Activated B cell treated with CpG ODN at 0.5 μM for 24 hours (primary cell): ENCODE measurements around the gene MAP2K4. TPM values are rescaled to one million over a fixed set of nuclear protein-coding genes. Genes with fewer than 3 reads are reported as not detected.

Experiments used
- ATAC-seq: fragments of 200-7000 bp; cut with Tn5 transposase; one replicate; pipeline ENCODE4 v1.10.0; 2021; ENCODE audit warnings: low read depth, mild to moderate bottlenecking, moderate library complexity
- CTCF ChIA-PET: fragments of 350-600 bp; sonication (Branson Sonifier 250); formaldehyde crosslinking; loops from one replicate; lab custom pipeline; 2021; ENCODE audit warnings: antibody characterized with exemption; lab: Charles Lee
- POLR2A ChIA-PET: fragments of 350-600 bp; sonication (Branson Sonifier 250); formaldehyde crosslinking; loops from one replicate; lab custom pipeline; 2021; ENCODE audit warnings: antibody characterized with exemption; lab: Charles Lee
- DNase-seq: peaks from one replicate; pipeline ENCODE4 v3.0.0; 2022
- H3K27ac Mint-ChIP-seq: one replicate; pipeline ENCODE4 v1.8.0; 2020; ENCODE audit warnings: mixed read lengths
- H3K27me3 Mint-ChIP-seq: one replicate; pipeline ENCODE4 v1.8.0; 2021; ENCODE audit warnings: mixed read lengths
- H3K36me3 Mint-ChIP-seq: one replicate; pipeline ENCODE4 v1.8.0; 2021; ENCODE audit warnings: low read depth, mixed read lengths
- H3K4me1 Mint-ChIP-seq: one replicate; pipeline ENCODE4 v1.8.0; 2021; ENCODE audit warnings: mixed read lengths
- H3K4me3 Mint-ChIP-seq: one replicate; pipeline ENCODE4 v1.8.0; 2020; ENCODE audit warnings: mild to moderate bottlenecking, mixed read lengths
- H3K9me3 Mint-ChIP-seq: one replicate; pipeline ENCODE4 v1.8.0; 2020; ENCODE audit warnings: mixed read lengths
- CTCF ChIP-seq: fragments of 200-600 bp; IDR thresholded peaks from one replicate; pipeline ENCODE4 v1.8.0; 2022; ENCODE audit warnings: antibody characterized with exemption, mild to moderate bottlenecking
- intact Hi-C: fragments of 100-400 bp; cut with micrococcal nuclease; formaldehyde crosslinking; loops from one replicate; pipeline ENCODE4 v1.15.1; 2024
- total RNA-seq: library from RNA; stranded (reverse); gene quantifications from 2 replicates; pipeline ENCODE4 v1.2.3, GENCODE V29; 2022

The MAP2K4 gene
- total RNA-seq, 1 donor from 2014 or later: 32.9 TPM

- ATAC-seq: no peak
- no peaks in the 10 kb centered on the region for H3K9me3 Mint-ChIP-seq
- intact Hi-C loops: no loop called here
- CTCF ChIA-PET: no interaction called here
- H3K4me1 Mint-ChIP-seq: peaks cover under 1% of the 10 kb centered on the region
- no peak overlapping the region for H3K27ac Mint-ChIP-seq
- no peak for DNase-seq
- H3K36me3 Mint-ChIP-seq: peaks cover 36% of the 10 kb centered on the region
- no peak for TF ChIP-seq CTCF
- H3K4me3 Mint-ChIP-seq: no peak overlapping the region
- H3K27me3 Mint-ChIP-seq: no peaks in the 10 kb centered on the region
- POLR2A ChIA-PET: no interaction called here
Measured at GRCh38 chr17:12064395-12064794, 43.7 kb downstream of the MAP2K4 start.

GRCh38 chr17:12067485-12067884 lies 46.8 kb downstream of the MAP2K4 start:
- no peak for TF ChIP-seq CTCF

GRCh38 chr17:12068946-12069345 lies 48.3 kb downstream of the MAP2K4 start:
- no peaks in the 10 kb centered on the region for H3K4me1 Mint-ChIP-seq
- no peak for TF ChIP-seq CTCF
- H3K27ac Mint-ChIP-seq: no peak overlapping the region
- H3K36me3 Mint-ChIP-seq: peaks cover 29% of the 10 kb centered on the region
- no peak overlapping the region for H3K4me3 Mint-ChIP-seq
- CTCF ChIA-PET: no interaction called here
- intact Hi-C loops: no loop called here
- POLR2A ChIA-PET: no interaction called here
- DNase-seq (no peak), ATAC-seq (no peak)
- H3K27me3 Mint-ChIP-seq: no peaks in the 10 kb centered on the region
- no peaks in the 10 kb centered on the region for H3K9me3 Mint-ChIP-seq

More at GRCh38 chr17:12067485-12067884, 46.8 kb downstream of the MAP2K4 start:
- H3K9me3 Mint-ChIP-seq: no peaks in the 10 kb centered on the region
- no peak for DNase-seq
- no peak overlapping the region for H3K27ac Mint-ChIP-seq
- ChIA-PET POLR2A (no interaction called here), CTCF (interaction anchor here (0.7 kb wide), 1 partner anchor 12 kb away, joined by 3 read pairs; no protein-coding TSS in a partner anchor)
- intact Hi-C loops: no loop called here
- no peaks in the 10 kb centered on the region for H3K27me3 Mint-ChIP-seq
- ATAC-seq: no peak
- H3K4me3 Mint-ChIP-seq: no peak overlapping the region
- H3K36me3 Mint-ChIP-seq: peaks cover 31% of the 10 kb centered on the region
- no peaks in the 10 kb centered on the region for H3K4me1 Mint-ChIP-seq

GRCh38 chr17:12070561-12070960 lies 49.9 kb downstream of the MAP2K4 start:
- H3K27ac Mint-ChIP-seq: no peak overlapping the region
- ChIA-PET CTCF (no interaction called here), POLR2A (no interaction called here)
- no peaks in the 10 kb centered on the region for H3K27me3 Mint-ChIP-seq
- H3K9me3 Mint-ChIP-seq: no peaks in the 10 kb centered on the region
- intact Hi-C loops: no loop called here
- no peaks in the 10 kb centered on the region for H3K4me1 Mint-ChIP-seq
- TF ChIP-seq CTCF: no peak
- no peak overlapping the region for H3K4me3 Mint-ChIP-seq
- peaks cover 32% of the 10 kb centered on the region for H3K36me3 Mint-ChIP-seq
- no peak for ATAC-seq
- DNase-seq: no peak

GRCh38 chr17:12074346-12074745 lies 53.7 kb downstream of the MAP2K4 start:
- intact Hi-C loops: no loop called here
- TF ChIP-seq CTCF: no peak
- no peaks in the 10 kb centered on the region for H3K4me1 Mint-ChIP-seq
- DNase-seq (no peak), ATAC-seq (no peak)
- POLR2A ChIA-PET: interaction anchor here (0.6 kb wide), 1 partner anchor 26 kb away, joined by 8 read pairs; no protein-coding TSS in a partner anchor
- no peak overlapping the region for H3K4me3 Mint-ChIP-seq
- CTCF ChIA-PET: no interaction called here
- no peaks in the 10 kb centered on the region for H3K9me3 Mint-ChIP-seq
- H3K27ac Mint-ChIP-seq: no peak overlapping the region
- H3K27me3 Mint-ChIP-seq: no peaks in the 10 kb centered on the region
- peaks cover 58% of the 10 kb centered on the region for H3K36me3 Mint-ChIP-seq
